ENCODE data around the gene JUP. TPM values are rescaled to one million over a fixed set of nuclear protein-coding genes. Genes with fewer than 3 reads are reported as not detected.
A peak's percentile ranks its signal among the peaks of the same experiment; 100 is the strongest.

JUP gene
- total RNA-seq, 1 experiment from 2014 or later: 131 TPM

GRCh38 chr17:41785859-41786226 is 668 bp downstream of the JUP start:
- intact Hi-C loops (cut with micrococcal nuclease): loop anchor here (1.0 kb wide), 1 partner anchor 15 kb away; no protein-coding TSS in a partner anchor
- TF ChIP-seq, protein P1, sequence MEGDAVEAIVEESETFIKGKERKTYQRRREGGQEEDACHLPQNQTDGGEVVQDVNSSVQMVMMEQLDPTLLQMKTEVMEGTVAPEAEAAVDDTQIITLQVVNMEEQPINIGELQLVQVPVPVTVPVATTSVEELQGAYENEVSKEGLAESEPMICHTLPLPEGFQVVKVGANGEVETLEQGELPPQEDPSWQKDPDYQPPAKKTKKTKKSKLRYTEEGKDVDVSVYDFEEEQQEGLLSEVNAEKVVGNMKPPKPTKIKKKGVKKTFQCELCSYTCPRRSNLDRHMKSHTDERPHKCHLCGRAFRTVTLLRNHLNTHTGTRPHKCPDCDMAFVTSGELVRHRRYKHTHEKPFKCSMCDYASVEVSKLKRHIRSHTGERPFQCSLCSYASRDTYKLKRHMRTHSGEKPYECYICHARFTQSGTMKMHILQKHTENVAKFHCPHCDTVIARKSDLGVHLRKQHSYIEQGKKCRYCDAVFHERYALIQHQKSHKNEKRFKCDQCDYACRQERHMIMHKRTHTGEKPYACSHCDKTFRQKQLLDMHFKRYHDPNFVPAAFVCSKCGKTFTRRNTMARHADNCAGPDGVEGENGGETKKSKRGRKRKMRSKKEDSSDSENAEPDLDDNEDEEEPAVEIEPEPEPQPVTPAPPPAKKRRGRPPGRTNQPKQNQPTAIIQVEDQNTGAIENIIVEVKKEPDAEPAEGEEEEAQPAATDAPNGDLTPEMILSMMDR (IDR thresholded peaks at IDR 0.05; ENCODE audit: unreplicated experiment): no peak
- Mint-ChIP-seq H3K36me3 (ENCODE audit: insufficient read depth, unreplicated experiment) (peaks cover 26% of the 10 kb centered on the region), H3K27ac (ENCODE audit: low read depth, unreplicated experiment) (peak overlapping the region; percentile 70), H3K4me1 (ENCODE audit: insufficient read depth, unreplicated experiment) (peaks cover 34% of the 10 kb centered on the region), H3K27me3 (ENCODE audit: insufficient read depth, unreplicated experiment) (no peaks in the 10 kb centered on the region), H3K9me3 (ENCODE audit: unreplicated experiment) (no peaks in the 10 kb centered on the region), H3K4me3 (ENCODE audit: unreplicated experiment) (peak overlapping the region; percentile 74)
- POLR2A ChIA-PET: interaction anchor here (0.5 to 18.0 kb wide), 27 partner anchors 10 to 1805 kb away, joined by 3 to 599 read pairs (median 6); partner anchors contain the start of genes ACLY, CNP, DNAJC7 and EIF1
- CTCF ChIA-PET: interaction anchor here (0.6 to 4.3 kb wide), 15 partner anchors 9 to 188 kb away, joined by 3 to 73 read pairs (median 5); no protein-coding TSS in a partner anchor
- peak; percentile 93 for DNase-seq (ENCODE audit: unreplicated experiment)
- no TSS peak for BruUV-seq (replicated peaks)

DNA sequence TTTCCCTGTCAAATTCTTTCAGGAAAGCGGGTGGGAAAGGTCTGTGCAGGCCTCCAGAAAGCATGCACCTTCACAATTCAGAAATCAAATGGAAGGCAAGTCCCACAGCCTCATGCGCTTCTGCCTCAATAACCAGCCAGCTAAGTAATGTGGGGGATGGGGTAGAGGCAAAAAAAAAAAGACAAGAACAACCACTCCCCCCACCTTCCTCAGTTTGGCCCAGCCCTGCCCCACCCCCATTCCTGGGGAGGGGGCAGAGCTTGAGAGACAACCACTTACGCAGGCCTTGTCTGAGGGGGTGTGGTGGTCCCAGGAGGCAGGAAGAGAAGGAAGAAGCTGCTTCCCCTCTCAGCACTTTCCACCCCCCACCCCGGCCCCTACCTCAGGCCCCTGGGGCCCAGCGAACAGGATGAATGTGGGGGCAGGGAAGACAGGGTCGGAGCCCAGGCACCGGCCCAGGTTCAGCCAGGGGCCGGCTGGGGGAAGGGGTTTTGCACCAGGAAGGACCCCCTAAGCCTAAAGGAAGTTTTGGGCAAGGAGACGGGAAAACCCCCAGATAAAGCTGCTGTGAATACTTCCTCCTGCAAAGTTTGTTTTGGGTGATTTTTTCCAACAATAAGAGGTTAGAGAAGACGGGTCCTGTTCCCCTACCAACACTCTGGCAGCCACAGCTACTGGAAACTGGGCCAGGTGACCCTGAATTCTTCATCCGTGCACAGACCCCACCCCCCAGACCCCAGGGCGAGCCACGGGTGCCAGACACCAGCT is 1.2 kb downstream of the JUP start:
- TF ChIP-seq, protein P1 (IDR thresholded peaks at IDR 0.05; ENCODE audit: unreplicated experiment): no peak
- peaks cover 29% of the 10 kb centered on the region for H3K36me3 Mint-ChIP-seq (ENCODE audit: insufficient read depth, unreplicated experiment)

DNA sequence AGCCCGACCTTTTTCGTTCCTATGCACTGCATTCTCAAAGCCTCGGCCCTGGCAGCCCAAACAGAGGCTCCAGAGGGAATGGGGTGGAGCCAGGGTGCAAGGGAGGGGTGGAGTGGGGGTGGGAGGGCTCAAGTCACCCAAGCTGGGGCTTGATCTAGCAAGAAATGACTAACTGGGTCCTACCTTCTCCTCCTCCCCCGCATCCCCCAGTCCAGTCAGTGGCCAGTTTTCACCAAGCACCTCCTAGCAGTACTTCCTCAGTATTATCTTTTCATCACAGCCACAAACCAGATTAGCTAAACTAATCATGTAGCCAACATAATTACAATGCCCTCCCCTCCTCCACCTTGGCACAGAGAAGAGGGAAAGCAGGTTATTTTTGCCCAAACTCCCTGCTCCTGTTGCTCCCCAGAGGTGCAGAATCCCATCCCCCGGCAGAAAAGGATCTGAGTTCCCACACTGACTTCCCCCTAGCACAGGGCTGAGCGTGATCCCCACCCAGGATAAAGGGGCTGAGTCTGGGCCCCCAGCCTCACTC is 2.2 kb downstream of the JUP start:
- CTCF ChIA-PET: interaction anchor here (0.6 to 4.3 kb wide), 7 partner anchors 11 to 565 kb away, joined by 3 to 73 read pairs (median 7); no protein-coding TSS in a partner anchor
- Mint-ChIP-seq H3K27me3 (ENCODE audit: insufficient read depth, unreplicated experiment) (no peaks in the 10 kb centered on the region), H3K9me3 (ENCODE audit: unreplicated experiment) (no peaks in the 10 kb centered on the region), H3K36me3 (ENCODE audit: insufficient read depth, unreplicated experiment) (peaks cover 33% of the 10 kb centered on the region), H3K27ac (ENCODE audit: low read depth, unreplicated experiment) (peak overlapping the region; percentile 70), H3K4me3 (ENCODE audit: unreplicated experiment) (peak overlapping the region; percentile 74), H3K4me1 (ENCODE audit: insufficient read depth, unreplicated experiment) (peaks cover 33% of the 10 kb centered on the region)
- intact Hi-C loops (cut with micrococcal nuclease): loop anchor here (1.0 kb wide), 1 partner anchor 11 kb away; no protein-coding TSS in a partner anchor
- DNase-seq (ENCODE audit: unreplicated experiment): peak; percentile 96
- POLR2A ChIA-PET: interaction anchor here (0.7 to 18.0 kb wide), 11 partner anchors 9 to 1289 kb away, joined by 3 to 599 read pairs (median 15); partner anchors contain the start of genes ACLY, CNP, EIF1 and FKBP10
- TF ChIP-seq, protein P1 (IDR thresholded peaks at IDR 0.05; ENCODE audit: unreplicated experiment): no peak
- no TSS peak for BruUV-seq (replicated peaks)

More for the DNA sequence above, 1.2 kb downstream of the JUP start:
- intact Hi-C loops (cut with micrococcal nuclease): no loop called here
- no peaks in the 10 kb centered on the region for H3K9me3 Mint-ChIP-seq (ENCODE audit: unreplicated experiment)
- BruUV-seq (replicated peaks): TSS peak; percentile 44
- ChIA-PET CTCF (interaction anchor here (0.6 to 4.3 kb wide), 16 partner anchors 10 to 1356 kb away, joined by 3 to 73 read pairs (median 4); no protein-coding TSS in a partner anchor), POLR2A (interaction anchor here (0.5 to 18.0 kb wide), 22 partner anchors 10 to 369 kb away, joined by 3 to 599 read pairs (median 6); partner anchors contain the start of genes ACLY, CNP, DNAJC7 and EIF1)
- H3K27me3 Mint-ChIP-seq (ENCODE audit: insufficient read depth, unreplicated experiment): no peaks in the 10 kb centered on the region
- peak overlapping the region; percentile 74 for H3K4me3 Mint-ChIP-seq (ENCODE audit: unreplicated experiment)
- DNase-seq (ENCODE audit: unreplicated experiment): peak; percentile 58
- peaks cover 34% of the 10 kb centered on the region for H3K4me1 Mint-ChIP-seq (ENCODE audit: insufficient read depth, unreplicated experiment)
- H3K27ac Mint-ChIP-seq (ENCODE audit: low read depth, unreplicated experiment): peak overlapping the region; percentile 70

DNA sequence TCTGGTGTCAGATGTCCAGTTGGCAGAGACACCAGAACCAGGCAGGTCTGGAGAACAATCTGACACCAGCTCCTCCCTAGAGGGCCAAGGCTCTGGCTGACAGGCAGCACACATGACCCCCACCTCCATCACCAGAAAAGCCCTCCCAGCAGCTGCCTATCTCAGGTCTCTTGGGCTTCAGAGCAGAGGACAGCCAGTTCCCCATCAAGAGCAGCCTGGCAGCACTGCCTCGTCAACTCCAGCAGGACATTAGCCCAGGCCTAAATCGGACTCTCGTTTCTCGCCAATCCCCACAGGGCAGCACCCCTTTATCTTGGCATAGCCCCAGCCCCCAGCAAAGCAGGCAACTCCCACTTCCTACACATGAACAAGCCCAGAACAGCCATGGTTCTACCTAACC is 4.4 kb downstream of the JUP start:
- POLR2A ChIA-PET: interaction anchor here (1.7 to 18.0 kb wide), 2 partner anchors 22 to 32 kb away, joined by 6 to 599 read pairs; partner anchors contain the start of genes FKBP10 and P3H4

More for the DNA sequence above, 4.4 kb downstream of the JUP start:
- H3K36me3 Mint-ChIP-seq (ENCODE audit: insufficient read depth, unreplicated experiment): peaks cover 48% of the 10 kb centered on the region
- H3K27ac Mint-ChIP-seq (ENCODE audit: low read depth, unreplicated experiment): peak overlapping the region; percentile 64
- no peak overlapping the region for H3K4me3 Mint-ChIP-seq (ENCODE audit: unreplicated experiment)
- no peaks in the 10 kb centered on the region for H3K27me3 Mint-ChIP-seq (ENCODE audit: insufficient read depth, unreplicated experiment)
- intact Hi-C loops (cut with micrococcal nuclease): no loop called here
- CTCF ChIA-PET: interaction anchor here (0.7 to 2.1 kb wide), 3 partner anchors 20 to 45 kb away, joined by 3 to 8 read pairs (median 3); no protein-coding TSS in a partner anchor
- no peaks in the 10 kb centered on the region for H3K9me3 Mint-ChIP-seq (ENCODE audit: unreplicated experiment)
- peaks cover 26% of the 10 kb centered on the region for H3K4me1 Mint-ChIP-seq (ENCODE audit: insufficient read depth, unreplicated experiment)
- BruUV-seq (replicated peaks): no TSS peak
- DNase-seq (ENCODE audit: unreplicated experiment): no peak
- TF ChIP-seq, protein P1 (IDR thresholded peaks at IDR 0.05; ENCODE audit: unreplicated experiment): no peak
